HCT116 (cell line): ENCODE results near the gene LILRB3. TPM values are rescaled to one million over a fixed set of nuclear protein-coding genes. Genes with fewer than 3 reads are reported as not detected.

ENCODE experiments used
- ATAC-seq: fragments of 200-7000 bp; cut with Tn5 transposase; 2 replicates; pipeline ENCODE4 v1.9.1; 2020; ENCODE audit warnings: mild to moderate bottlenecking, moderate library complexity
- BruUV-seq: library from RNA; stranded (reverse); fragments of 400-500 nt; replicated peaks from 2 replicates; lab custom pipeline; 2021; lab: Mats Ljungman, UMichigan
- CTCF ChIA-PET: fragments of 300-600 bp; sonication (Branson Sonifier 250); formaldehyde crosslinking; loops from one replicate; lab custom pipeline; 2021; ENCODE audit warnings: antibody characterized with exemption; lab: Charles Lee
- POLR2A ChIA-PET: fragments of 300-600, 350-600 bp; sonication (Branson Sonifier 250); formaldehyde crosslinking; loops from one replicate; lab custom pipeline; 2021; ENCODE audit warnings: antibody characterized with exemption; lab: Charles Lee
- RAD21 ChIA-PET, 2 experiments: fragments of 300-600 bp; sonication (Branson Sonifier 250); formaldehyde crosslinking; loops; one replicate each; lab custom pipeline; 2023; ENCODE audit warnings: low total read pairs in 2 of 2; ENCODE audit not compliant: uncharacterized antibody in 2 of 2, unreplicated experiment in 2 of 2, low non-redundant PET in 1 of 2; lab: Charles Lee
- DNase-seq: peaks from one replicate; pipeline ENCODE4 v3.0.0-alpha.2; 2010; ENCODE audit warnings: low read depth, low spot score
- H2AFZ ChIP-seq: fragments of 200-600 bp; shearing (Covaris generic), sonication (generic); 2 replicates; pipeline ENCODE4 v1.6.1; 2017; ENCODE audit warnings: low read depth, mixed run types, mixed read lengths, antibody characterized with exemption, low read length; ENCODE audit not compliant: poor library complexity, severe bottlenecking
- H3K27ac ChIP-seq: 2 replicates; pipeline ENCODE4 v1.5.1; 2012; ENCODE audit warnings: low read depth, low read length
- H3K27me3 ChIP-seq: fragments of 200-600 bp; sonication (generic); 2 replicates; pipeline ENCODE4 v1.6.1; 2016; ENCODE audit warnings: mixed run types, low read length, mixed read lengths; ENCODE audit not compliant: insufficient read depth
- H3K36me3 ChIP-seq, 2 experiments: fragments of 200-500 bp in 1 of 2; fragments of 200-600 bp in 1 of 2; sonication (Bioruptor generic) in 1 of 2; sonication (generic) in 1 of 2; 2 replicates each; pipeline versions ENCODE4 v1.5.1 to v1.6.1; 2014 to 2016; ENCODE audit warnings: low read length in 2 of 2, inconsistent platforms in 1 of 2, mixed read lengths in 1 of 2, mixed run types in 1 of 2; ENCODE audit not compliant: insufficient read depth in 2 of 2, control insufficient read depth in 1 of 2
- H3K4me1 ChIP-seq, 2 experiments: fragments of 200-600 bp in 1 of 2; sonication (generic) in 1 of 2; 2 replicates each; pipeline versions ENCODE4 v1.5.1 to v1.6.1; 2012 to 2017; ENCODE audit warnings: low read length in 2 of 2, inconsistent platforms in 1 of 2, mild to moderate bottlenecking in 1 of 2, mixed read lengths in 1 of 2, mixed run types in 1 of 2, moderate library complexity in 1 of 2; ENCODE audit not compliant: insufficient read depth in 2 of 2, control insufficient read depth in 1 of 2
- H3K4me2 ChIP-seq: fragments of 200-600 bp; sonication (generic); 2 replicates; pipeline ENCODE4 v1.6.1; 2017; ENCODE audit warnings: mixed run types, low read length, mixed read lengths
- H3K4me3 ChIP-seq, 2 experiments: fragments of 200-600 bp in 1 of 2; sonication (generic) in 1 of 2; replicated peaks in 1 of 2; 2 replicates each; pipeline ENCODE4 v1.5.1; 2011 to 2016; ENCODE audit warnings: low read length in 2 of 2, control low read depth in 1 of 2, low read depth in 1 of 2, mild to moderate bottlenecking in 1 of 2, mixed read lengths in 1 of 2, mixed run types in 1 of 2
- H3K79me2 ChIP-seq: fragments of 200-600 bp; sonication (generic); 2 replicates; pipeline ENCODE4 v1.6.1; 2017; ENCODE audit warnings: mild to moderate bottlenecking, mixed run types, low read length, moderate library complexity, mixed read lengths; ENCODE audit not compliant: insufficient read depth
- H3K9ac ChIP-seq: fragments of 200-600 bp; sonication (generic); 2 replicates; pipeline ENCODE4 v1.6.1; 2016; ENCODE audit warnings: low read length, mixed read lengths
- H3K9me2 ChIP-seq: fragments of 200-600 bp; sonication (generic), shearing (Covaris generic); 2 replicates; pipeline ENCODE4 v1.6.1; 2017; ENCODE audit warnings: mixed run types, mild to moderate bottlenecking, moderate library complexity; ENCODE audit not compliant: insufficient read depth
- H3K9me3 ChIP-seq, 2 experiments: fragments of 200-500 bp in 1 of 2; fragments of 200-600 bp in 1 of 2; sonication (Bioruptor generic) in 1 of 2; sonication (generic) in 1 of 2; 2 replicates each; pipeline ENCODE4 v1.6.1; 2014 to 2017; ENCODE audit warnings: low read length in 2 of 2, mixed read lengths in 2 of 2, inconsistent platforms in 1 of 2, low read depth in 1 of 2, mild to moderate bottlenecking in 1 of 2, mixed run types in 1 of 2, moderate library complexity in 1 of 2; ENCODE audit not compliant: control insufficient read depth in 1 of 2, insufficient read depth in 1 of 2
- H4K20me1 ChIP-seq: fragments of 200-600 bp; sonication (generic), shearing (Covaris generic); 2 replicates; pipeline ENCODE4 v1.6.1; 2017; ENCODE audit warnings: mixed run types, mild to moderate bottlenecking, moderate library complexity; ENCODE audit not compliant: insufficient read depth
- CTCF ChIP-seq, 3 experiments: fragments of 200-600 bp in 1 of 3; sonication (generic) in 1 of 3; IDR thresholded peaks in 2 of 3; conservative IDR thresholded peaks in 1 of 3; 2 replicates each; pipeline ENCODE4 v1.5.1; 2012 to 2017; ENCODE audit warnings: low read depth in 2 of 3, low read length in 2 of 3, antibody characterized with exemption in 1 of 3, borderline replicate concordance in 1 of 3, control low read depth in 1 of 3, mild to moderate bottlenecking in 1 of 3, mixed read lengths in 1 of 3, mixed run types in 1 of 3, moderate library complexity in 1 of 3; ENCODE audit not compliant: insufficient read depth in 1 of 3
- EGR1 ChIP-seq: IDR thresholded peaks from 2 replicates; pipeline ENCODE4 v1.6.1; 2012; ENCODE audit warnings: low read depth
- EZH2phosphoT487 ChIP-seq: fragments of 200-600 bp; IDR thresholded peaks from 2 replicates; pipeline ENCODE4 v1.6.1; 2018; ENCODE audit warnings: antibody characterized with exemption, borderline replicate concordance
- FOSL1 ChIP-seq: IDR thresholded peaks from 2 replicates; pipeline ENCODE4 v1.6.1; 2012; ENCODE audit warnings: low read depth
- POLR2A ChIP-seq: IDR thresholded peaks from 2 replicates; pipeline ENCODE4 v1.7.0; 2011; ENCODE audit warnings: borderline replicate concordance; ENCODE audit not compliant: insufficient read depth, insufficient read length; ENCODE audit errors: extremely low read depth
- SRF ChIP-seq: IDR thresholded peaks from 2 replicates; pipeline ENCODE4 v1.6.1; 2012; ENCODE audit warnings: low read depth
- intact Hi-C: fragments of 100-400 bp; cut with micrococcal nuclease; formaldehyde crosslinking; loops from 2 replicates; pipeline ENCODE4 v1.10.0; 2022
- total RNA-seq: library from RNA; stranded (reverse); gene quantifications from one replicate; pipeline ENCODE4 v1.2.1, GENCODE V29; 2021; ENCODE audit not compliant: unreplicated experiment

LILRB3 gene
- total RNA-seq, 1 experiment from 2014 or later = 0.12 TPM

GRCh38 chr19:54168174-54168917 is 54.5 kb downstream of the LILRB3 start:
- H3K9ac ChIP-seq = peak overlapping the region; percentile 20; the same call in 1 of the 2 replicates
- no peaks in the 10 kb centered on the region for H3K9me3 ChIP-seq
- peak overlapping the region; percentile 54; the same call in 1 of the 2 replicates for H3K4me2 ChIP-seq
- H3K27ac ChIP-seq = no peak overlapping the region; the same call in 1 of the 2 replicates
- H3K27me3 ChIP-seq = no peaks in the 10 kb centered on the region
- ChIA-PET POLR2A (interaction anchor here (0.7 kb wide), 2 partner anchors 31 to 111 kb away, joined by 3 read pairs; no protein-coding TSS in a partner anchor), CTCF (interaction anchor here (0.6 to 2.7 kb wide), 10 partner anchors 9 to 208 kb away, joined by 3 to 14 read pairs (median 4); partner anchors contain the start of genes CNOT3, LENG1 and MBOAT7), RAD21 (no interaction called here)
- no peak overlapping the region for H3K4me3 ChIP-seq
- peaks cover 6 to 32% of the 10 kb centered on the region in 2 experiments; a peak in 3 of 4 replicates for H3K4me1 ChIP-seq
- no peaks in the 10 kb centered on the region for H3K9me2 ChIP-seq
- H3K79me2 ChIP-seq = 0 out of 2 replicates have a peak, but pooled peaks cover 3% of the 10 kb centered on the region
- no TSS peak for BruUV-seq
- intact Hi-C loops = no loop called here
- no peaks in the 10 kb centered on the region for H4K20me1 ChIP-seq
- TF ChIP-seq SRF = no peak
- TF ChIP-seq EZH2phosphoT487 = no peak
- no peak for TF ChIP-seq POLR2A
- TF ChIP-seq FOSL1 = no peak
- TF ChIP-seq CTCF (IDR thresholded peaks at IDR 0.05 in 2 of 3, conservative IDR thresholded peaks at IDR 0.05 in 1 of 3; ENCODE audit: borderline replicate concordance in 1 of 3, insufficient read depth in 1 of 3, low read depth in 2 of 3, low read length in 2 of 3) = peak in 2 of 3 experiments; percentile 66 to 91; a peak in 5 of 6 replicates
- TF ChIP-seq EGR1 = no peak
- no peak overlapping the region for H2AFZ ChIP-seq
- ATAC-seq (peak; percentile 65), DNase-seq (peak; percentile 69)
- no peaks in the 10 kb centered on the region for H3K36me3 ChIP-seq

Other genes starting within 250 kb of the LILRB3 start
- gene CACNG6, start 231.4 kb downstream of the LILRB3 start, total RNA-seq = 0.15 TPM
- not detected for gene VSTM1, start 159.1 kb downstream of the LILRB3 start, total RNA-seq
- gene TARM1, start 141.6 kb downstream of the LILRB3 start, total RNA-seq = not detected
- gene OSCAR, start 122.2 kb downstream of the LILRB3 start, total RNA-seq = 0.59 TPM
- 149 TPM for gene NDUFA3, start 120.2 kb downstream of the LILRB3 start, total RNA-seq
- 7.1 TPM for gene TFPT, start 107.3 kb downstream of the LILRB3 start, total RNA-seq
- gene PRPF31, start 107.3 kb downstream of the LILRB3 start, total RNA-seq = 99.0 TPM
- 76.7 TPM for gene CNOT3, start 85.2 kb downstream of the LILRB3 start, total RNA-seq
- gene LENG1, start 63.3 kb downstream of the LILRB3 start, total RNA-seq = 7.6 TPM
- gene TMC4, start 49.8 kb downstream of the LILRB3 start, total RNA-seq = 60.3 TPM
- 113 TPM for gene MBOAT7, start 33.4 kb downstream of the LILRB3 start, total RNA-seq
- 99.9 TPM for gene TSEN34, start 31.7 kb downstream of the LILRB3 start, total RNA-seq
- gene RPS9, start 22.1 kb downstream of the LILRB3 start, total RNA-seq = 1,666 TPM
- gene LILRA6, start 19.8 kb upstream of the LILRB3 start, total RNA-seq = not detected
- not detected for gene LILRB5, start 34.3 kb upstream of the LILRB3 start, total RNA-seq
- gene LILRB2, start 58.1 kb upstream of the LILRB3 start, total RNA-seq = not detected
- gene LILRA5, start 90.2 kb upstream of the LILRB3 start, total RNA-seq = not detected
- not detected for gene LILRA4, start 116.2 kb upstream of the LILRB3 start, total RNA-seq
- 0.89 TPM for gene LAIR1, start 141.9 kb upstream of the LILRB3 start, total RNA-seq
- gene TTYH1, start 192.5 kb upstream of the LILRB3 start, total RNA-seq = 0.37 TPM
- gene LENG8, start 226.2 kb upstream of the LILRB3 start, total RNA-seq = 196 TPM
- gene LENG9, start 240.8 kb upstream of the LILRB3 start, total RNA-seq = 9.0 TPM